ENCODE data around the gene TRAF4.

TRAF4 gene

GRCh38 chr17:28737316-28737715 is 6.5 kb upstream of the TRAF4 start:
- H3K36me3 ChIP-seq (ENCODE audit: insufficient read depth, low read length), result no peaks in the 10 kb centered on the region
- no peak overlapping the region for H3K9ac ChIP-seq (ENCODE audit: insufficient read length)
- no peak overlapping the region for H3K4me3 ChIP-seq
- no peak for DNase-seq (ENCODE audit: low read depth, low spot score)
- H3K9me3 ChIP-seq (ENCODE audit: low read depth, low read length), result no peaks in the 10 kb centered on the region
- H3K27ac ChIP-seq, result no peak overlapping the region
- TF ChIP-seq POLR2AphosphoS5 (IDR thresholded peaks at IDR 0.05; ENCODE audit: borderline replicate concordance, low read depth, low read length) (no peak), EZH2 (IDR thresholded peaks at IDR 0.05) (no peak)

GRCh38 chr17:28737770-28738679 is 5.8 kb upstream of the TRAF4 start:
- Histone ChIP-seq H3K27ac (no peak overlapping the region), H3K36me3 (ENCODE audit: insufficient read depth, low read length) (no peaks in the 10 kb centered on the region), H3K9ac (ENCODE audit: insufficient read length) (no peak overlapping the region), H3K4me3 (no peak overlapping the region), H3K9me3 (ENCODE audit: low read depth, low read length) (no peaks in the 10 kb centered on the region)
- no peak for DNase-seq (ENCODE audit: low read depth, low spot score)
- no peak for TF ChIP-seq FOXP2 (optimal IDR thresholded peaks at IDR 0.05; ENCODE audit: control extremely low read depth, extremely low read length, insufficient read depth)
- TF ChIP-seq POLR2AphosphoS5 (IDR thresholded peaks at IDR 0.05; ENCODE audit: borderline replicate concordance, low read depth, low read length), result no peak
- TF ChIP-seq EZH2 (IDR thresholded peaks at IDR 0.05), result no peak

GRCh38 chr17:28738680-28739384 is 5.0 kb upstream of the TRAF4 start:
- TF ChIP-seq FOXP2 (optimal IDR thresholded peaks at IDR 0.05; ENCODE audit: control extremely low read depth, extremely low read length, insufficient read depth) (no peak), EZH2 (IDR thresholded peaks at IDR 0.05) (no peak), POLR2AphosphoS5 (IDR thresholded peaks at IDR 0.05; ENCODE audit: borderline replicate concordance, low read depth, low read length) (no peak)
- Histone ChIP-seq H3K9me3 (ENCODE audit: low read depth, low read length) (no peaks in the 10 kb centered on the region), H3K27ac (no peak overlapping the region), H3K4me3 (no peak overlapping the region), H3K36me3 (ENCODE audit: insufficient read depth, low read length) (no peaks in the 10 kb centered on the region), H3K9ac (ENCODE audit: insufficient read length) (no peak overlapping the region)
- DNase-seq (ENCODE audit: low read depth, low spot score), result no peak

GRCh38 chr17:28740406-28741357 is 3.1 kb upstream of the TRAF4 start:
- H3K27ac ChIP-seq, result no peak overlapping the region
- TF ChIP-seq FOXP2 (optimal IDR thresholded peaks at IDR 0.05; ENCODE audit: control extremely low read depth, extremely low read length, insufficient read depth), result no peak
- no peak for TF ChIP-seq POLR2AphosphoS5 (IDR thresholded peaks at IDR 0.05; ENCODE audit: borderline replicate concordance, low read depth, low read length)
- no peak for TF ChIP-seq EZH2 (IDR thresholded peaks at IDR 0.05)
- DNase-seq (ENCODE audit: low read depth, low spot score), result no peak
- H3K9ac ChIP-seq (ENCODE audit: insufficient read length), result no peak overlapping the region
- H3K9me3 ChIP-seq (ENCODE audit: low read depth, low read length), result no peaks in the 10 kb centered on the region
- H3K4me3 ChIP-seq, result no peak overlapping the region
- H3K36me3 ChIP-seq (ENCODE audit: insufficient read depth, low read length), result no peaks in the 10 kb centered on the region

GRCh38 chr17:28741358-28742349 is 2.2 kb upstream of the TRAF4 start:
- peaks cover 8% of the 10 kb centered on the region for H3K36me3 ChIP-seq (ENCODE audit: insufficient read depth, low read length)
- no peak overlapping the region for H3K27ac ChIP-seq
- H3K4me3 ChIP-seq, result no peak overlapping the region
- no peak for DNase-seq (ENCODE audit: low read depth, low spot score)
- H3K9ac ChIP-seq (ENCODE audit: insufficient read length), result no peak overlapping the region
- no peaks in the 10 kb centered on the region for H3K9me3 ChIP-seq (ENCODE audit: low read depth, low read length)
- TF ChIP-seq POLR2AphosphoS5 (IDR thresholded peaks at IDR 0.05; ENCODE audit: borderline replicate concordance, low read depth, low read length) (no peak), FOXP2 (optimal IDR thresholded peaks at IDR 0.05; ENCODE audit: control extremely low read depth, extremely low read length, insufficient read depth) (no peak), EZH2 (IDR thresholded peaks at IDR 0.05) (no peak)

- Histone ChIP-seq H3K36me3 (ENCODE audit: insufficient read depth, low read length) (peaks cover 35% of the 10 kb centered on the region), H3K4me3 (peak overlapping the region; percentile 85), H3K9ac (ENCODE audit: insufficient read length) (peak overlapping the region; percentile 80), H3K9me3 (ENCODE audit: low read depth, low read length) (no peaks in the 10 kb centered on the region), H3K27ac (peak overlapping the region; percentile 70)
- DNase-seq (ENCODE audit: low read depth, low spot score), result no peak
- no peak for TF ChIP-seq FOXP2 (optimal IDR thresholded peaks at IDR 0.05; ENCODE audit: control extremely low read depth, extremely low read length, insufficient read depth)
- peak; percentile 59; the same call in 1 of the 2 replicates for TF ChIP-seq POLR2AphosphoS5 (IDR thresholded peaks at IDR 0.05; ENCODE audit: borderline replicate concordance, low read depth, low read length)
Observed at GRCh38 chr17:28744104-28744971, 527 bp downstream of the TRAF4 start.
